ENCODE data around the gene BTRC. TPM values are rescaled to one million over a fixed set of nuclear protein-coding genes. Genes with fewer than 3 reads are reported as not detected.
A peak's percentile ranks its signal among the peaks of the same experiment; 100 is the strongest.
"Not testable (repeated sequence)": the region's sequence is repeated elsewhere in the genome, so short reads cannot be mapped to it uniquely, and the experiment has no call there.

Gene BTRC
- total and polyA plus RNA-seq, 2 experiments from 2014 or later = 8.4 to 11.4 TPM

- H3K4me3 ChIP-seq = no peak overlapping the region
- no peak for DNase-seq
- peaks cover 41% of the 10 kb centered on the region for H3K27me3 ChIP-seq (replicated peaks; ENCODE audit: insufficient read depth)
- in situ Hi-C loops (cut with MboI) = no loop called here
- no peak overlapping the region for H3K4me2 ChIP-seq (ENCODE audit: unreplicated experiment)
- WGBS, 2 experiments (ENCODE audit: low coverage in 1 of 2, low lambda C conversion rate in 2 of 2, missing lambda C conversion rate in 2 of 2) = 51 to 53% methylated on average over 4 of the region's 4 CpGs
- no peak overlapping the region for H2AFZ ChIP-seq
- no peaks in the 10 kb centered on the region for H3K79me2 ChIP-seq (ENCODE audit: insufficient read depth)
- no peaks in the 10 kb centered on the region for H3K9me2 ChIP-seq (ENCODE audit: insufficient read depth)
- TF ChIP-seq EZH2 (IDR thresholded peaks at IDR 0.05; ENCODE audit: insufficient read depth, poor library complexity, severe bottlenecking) (no peak), EZH2phosphoT487 (IDR thresholded peaks at IDR 0.05; ENCODE audit: insufficient read depth, low read depth) (no peak)
- H3K36me3 ChIP-seq (ENCODE audit: low read depth) = no peaks in the 10 kb centered on the region
- no peak overlapping the region for H3K9ac ChIP-seq
- no peak overlapping the region for H3K27ac ChIP-seq
- H3K9me3 ChIP-seq (ENCODE audit: low read depth) = no peaks in the 10 kb centered on the region
- H3K4me1 ChIP-seq (ENCODE audit: insufficient read depth) = no peaks in the 10 kb centered on the region
- no peaks in the 10 kb centered on the region for H3F3A ChIP-seq (ENCODE audit: insufficient read depth)
- H4K20me1 ChIP-seq (ENCODE audit: insufficient read depth) = no peaks in the 10 kb centered on the region
These were observed 23.7 kb upstream of the BTRC start for GRCh38 chr10:101330231-101330630.

DNA sequence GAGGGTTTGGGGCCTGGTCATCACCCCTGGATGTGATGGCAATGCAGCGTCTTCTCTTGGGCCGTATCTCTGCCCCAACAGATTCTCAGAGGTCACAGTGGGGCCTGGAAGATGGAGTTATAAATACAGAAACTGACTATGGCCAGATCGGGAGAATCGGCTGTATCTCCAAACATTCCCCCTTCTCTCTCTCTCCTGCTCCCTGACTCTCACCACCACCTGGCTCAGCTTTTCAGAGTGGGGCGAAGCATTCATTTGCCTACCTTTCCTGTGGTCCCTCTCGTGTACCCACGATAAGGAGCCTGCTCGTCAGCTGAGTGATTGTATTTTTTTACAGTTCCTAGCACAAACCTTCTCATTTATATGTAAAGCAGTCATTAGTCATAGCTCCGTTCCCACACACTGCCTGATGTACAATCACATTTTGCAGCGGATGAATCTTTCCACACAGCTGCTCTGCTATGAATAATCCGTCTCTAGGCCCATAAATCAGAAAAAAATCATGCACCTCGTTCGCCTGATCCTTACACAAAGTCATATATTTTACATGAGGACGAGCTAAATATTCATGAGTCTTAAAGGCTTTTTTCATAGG is 23.2 kb upstream of the BTRC start:
- H3K4me3 ChIP-seq = no peak overlapping the region
- H3K27me3 ChIP-seq (replicated peaks; ENCODE audit: insufficient read depth) = peaks cover 36% of the 10 kb centered on the region
- DNase-seq = peak; percentile 79
- no peaks in the 10 kb centered on the region for H4K20me1 ChIP-seq (ENCODE audit: insufficient read depth)
- no peaks in the 10 kb centered on the region for H3K4me1 ChIP-seq (ENCODE audit: insufficient read depth)
- H3K9me3 ChIP-seq (ENCODE audit: low read depth) = no peaks in the 10 kb centered on the region
- WGBS, 2 experiments (ENCODE audit: low coverage in 1 of 2, low lambda C conversion rate in 2 of 2, missing lambda C conversion rate in 2 of 2) = 46 to 49% methylated on average over 14 of the region's 14 CpGs
- H3K27ac ChIP-seq = no peak overlapping the region
- no peak for TF ChIP-seq EZH2 (IDR thresholded peaks at IDR 0.05; ENCODE audit: insufficient read depth, poor library complexity, severe bottlenecking)
- no peak for TF ChIP-seq EZH2phosphoT487 (IDR thresholded peaks at IDR 0.05; ENCODE audit: insufficient read depth, low read depth)
- H3K4me2 ChIP-seq (ENCODE audit: unreplicated experiment) = no peak overlapping the region
- no peaks in the 10 kb centered on the region for H3K36me3 ChIP-seq (ENCODE audit: low read depth)
- no peaks in the 10 kb centered on the region for H3K9me2 ChIP-seq (ENCODE audit: insufficient read depth)
- H3K79me2 ChIP-seq (ENCODE audit: insufficient read depth) = no peaks in the 10 kb centered on the region
- no peaks in the 10 kb centered on the region for H3F3A ChIP-seq (ENCODE audit: insufficient read depth)
- in situ Hi-C loops (cut with MboI) = no loop called here
- H3K9ac ChIP-seq = no peak overlapping the region
- H2AFZ ChIP-seq = no peak overlapping the region

- H3K9ac ChIP-seq = no peak overlapping the region
- no peaks in the 10 kb centered on the region for H3K9me3 ChIP-seq (ENCODE audit: low read depth)
- no peak overlapping the region for H3K27ac ChIP-seq
- WGBS, 2 experiments (ENCODE audit: low coverage in 1 of 2, low lambda C conversion rate in 2 of 2, missing lambda C conversion rate in 2 of 2) = 24 to 33% methylated on average over 2 of the region's 2 CpGs
- in situ Hi-C loops (cut with MboI) = no loop called here
- H2AFZ ChIP-seq = no peak overlapping the region
- no peaks in the 10 kb centered on the region for H3K79me2 ChIP-seq (ENCODE audit: insufficient read depth)
- no peak overlapping the region for H3K4me2 ChIP-seq (ENCODE audit: unreplicated experiment)
- no peak overlapping the region for H3K4me3 ChIP-seq
- H3F3A ChIP-seq (ENCODE audit: insufficient read depth) = no peaks in the 10 kb centered on the region
- peaks cover 33% of the 10 kb centered on the region for H3K27me3 ChIP-seq (replicated peaks; ENCODE audit: insufficient read depth)
- TF ChIP-seq EZH2 (IDR thresholded peaks at IDR 0.05; ENCODE audit: insufficient read depth, poor library complexity, severe bottlenecking) (no peak), EZH2phosphoT487 (IDR thresholded peaks at IDR 0.05; ENCODE audit: insufficient read depth, low read depth) (no peak)
- H3K4me1 ChIP-seq (ENCODE audit: insufficient read depth) = no peaks in the 10 kb centered on the region
- no peaks in the 10 kb centered on the region for H3K9me2 ChIP-seq (ENCODE audit: insufficient read depth)
- no peaks in the 10 kb centered on the region for H3K36me3 ChIP-seq (ENCODE audit: low read depth)
- peak; percentile 42 for DNase-seq
- H4K20me1 ChIP-seq (ENCODE audit: insufficient read depth) = no peaks in the 10 kb centered on the region
These were observed 22.0 kb upstream of the BTRC start for GRCh38 chr10:101331956-101332355.

- 48% methylated on average over 5 of the region's 5 CpGs for WGBS, 2 experiments (ENCODE audit: low coverage in 1 of 2, low lambda C conversion rate in 2 of 2, missing lambda C conversion rate in 2 of 2)
- in situ Hi-C loops (cut with MboI) = not testable (repeated sequence)
- peaks cover 26% of the 10 kb centered on the region for H3K27me3 ChIP-seq (replicated peaks; ENCODE audit: insufficient read depth)
These were observed 19.7 kb upstream of the BTRC start for GRCh38 chr10:101334259-101334658.

GRCh38 chr10:101336382-101336781 is 17.6 kb upstream of the BTRC start:
- no peak for TF ChIP-seq EZH2phosphoT487 (IDR thresholded peaks at IDR 0.05; ENCODE audit: insufficient read depth, low read depth)
- no peak for TF ChIP-seq EZH2 (IDR thresholded peaks at IDR 0.05; ENCODE audit: insufficient read depth, poor library complexity, severe bottlenecking)
- Histone ChIP-seq H4K20me1 (ENCODE audit: insufficient read depth) (no peaks in the 10 kb centered on the region), H3K27me3 (replicated peaks; ENCODE audit: insufficient read depth) (peaks cover 32% of the 10 kb centered on the region), H3K9me3 (ENCODE audit: low read depth) (no peaks in the 10 kb centered on the region), H3F3A (ENCODE audit: insufficient read depth) (no peaks in the 10 kb centered on the region), H3K27ac (no peak overlapping the region), H3K4me3 (no peak overlapping the region), H3K9ac (no peak overlapping the region), H3K36me3 (ENCODE audit: low read depth) (no peaks in the 10 kb centered on the region), H2AFZ (no peak overlapping the region), H3K79me2 (ENCODE audit: insufficient read depth) (no peaks in the 10 kb centered on the region), H3K4me2 (ENCODE audit: unreplicated experiment) (no peak overlapping the region), H3K9me2 (ENCODE audit: insufficient read depth) (no peaks in the 10 kb centered on the region), H3K4me1 (ENCODE audit: insufficient read depth) (no peaks in the 10 kb centered on the region)
- in situ Hi-C loops (cut with MboI) = no loop called here
- no peak for DNase-seq

More at GRCh38 chr10:101334259-101334658, 19.7 kb upstream of the BTRC start:
- H3K79me2 ChIP-seq (ENCODE audit: insufficient read depth); DNase-seq; H3K27ac ChIP-seq; H3K4me3 ChIP-seq; H2AFZ ChIP-seq; H3K4me2 ChIP-seq (ENCODE audit: unreplicated experiment); H3K9ac ChIP-seq; H3K4me1 ChIP-seq (ENCODE audit: insufficient read depth); H3F3A ChIP-seq (ENCODE audit: insufficient read depth); H3K36me3 ChIP-seq (ENCODE audit: low read depth); H3K9me3 ChIP-seq (ENCODE audit: low read depth); H4K20me1 ChIP-seq (ENCODE audit: insufficient read depth); H3K9me2 ChIP-seq (ENCODE audit: insufficient read depth): not testable (repeated sequence)
